ENCODE data around the gene SUFU. TPM values are rescaled to one million over a fixed set of nuclear protein-coding genes. Genes with fewer than 3 reads are reported as not detected.

SUFU gene
- total RNA-seq, 4 donors from 2014 or later, result 2.3 to 5.4 (median 4.4) TPM

GRCh38 chr10:102643336-102644065, 139.7 kb downstream of the SUFU start:
- TF ChIP-seq POLR2A (IDR thresholded peaks at IDR 0.05) (peak; percentile 20 to 74), CTCF (IDR thresholded peaks at IDR 0.05) (no peak)
- peak; percentile 70 for DNase-seq
- Histone ChIP-seq H3K4me3 (replicated peaks in 1 of 3) (peak overlapping the region; percentile 78 to 98 (median 84)), H3K36me3 (no peaks in the 10 kb centered on the region), H3K9me3 (no peaks in the 10 kb centered on the region), H3K27ac (peak overlapping the region; percentile 96 to 100 (median 100)), H3K27me3 (no peaks in the 10 kb centered on the region), H3K4me1 (peaks cover 22 to 26% of the 10 kb centered on the region in 2 donors)
- WGBS, 2 donors, result 0 to 1% methylated on average over 48 of the region's 76 CpGs
- intact Hi-C loops (cut with DNase I), result loop anchor here (2.0 kb wide), 1 partner anchor 31 kb away; no protein-coding TSS in a partner anchor

GRCh38 chr10:102644066-102644645, 140.4 kb downstream of the SUFU start, which contains the start of gene TRIM8:
Gene TRIM8, plus strand, starts transcription at chr10:102644479. Its CDS starts 139 bp downstream, at chr10:102644618.
- no peaks in the 10 kb centered on the region for H3K27me3 ChIP-seq
- intact Hi-C loops (cut with DNase I), result loop anchor here (2.0 kb wide), 1 partner anchor 31 kb away; no protein-coding TSS in a partner anchor
- peak within 1 kb of the TSS; percentile 78 to 98 (median 84) for H3K4me3 ChIP-seq (replicated peaks in 1 of 3)
- peaks cover 28 to 32% of the 10 kb centered on the region in 2 donors for H3K4me1 ChIP-seq
- H3K36me3 ChIP-seq, result no peaks in the 10 kb centered on the region
- TF ChIP-seq POLR2A (IDR thresholded peaks at IDR 0.05) (peak in 1 of 2 donors; percentile 6), CTCF (IDR thresholded peaks at IDR 0.05) (no peak)
- 2% methylated on average over 21 of the region's 80 CpGs; no CpG with 5 or more reads in 1 of the 2 donors for WGBS, 2 donors
- peak; percentile 64 to 70 for DNase-seq
- no peaks in the 10 kb centered on the region for H3K9me3 ChIP-seq
- H3K27ac ChIP-seq, result peak within 1 kb of the TSS; percentile 96 to 100 (median 100)

GRCh38 chr10:102644646-102645387, 141.0 kb downstream of the SUFU start:
- Histone ChIP-seq H3K27ac (peak overlapping the region; percentile 96 to 100 (median 100)), H3K4me3 (replicated peaks in 1 of 3) (peak overlapping the region; percentile 59 to 84 (median 78)), H3K36me3 (no peaks in the 10 kb centered on the region), H3K4me1 (peaks cover 35 to 39% of the 10 kb centered on the region in 2 donors), H3K9me3 (no peaks in the 10 kb centered on the region), H3K27me3 (no peaks in the 10 kb centered on the region)
- peak; percentile 16 to 72 (median 61) for TF ChIP-seq CTCF (IDR thresholded peaks at IDR 0.05)
- peak in 1 of 2 donors; percentile 58 for TF ChIP-seq POLR2A (IDR thresholded peaks at IDR 0.05)
- intact Hi-C loops (cut with DNase I), result loop anchor here (2.0 kb wide), 1 partner anchor 30 kb away; no protein-coding TSS in a partner anchor
- peak; percentile 87 to 90 for DNase-seq
- WGBS, 2 donors, result 0 to 1% methylated on average over 12 to 32 of the region's 62 CpGs

GRCh38 chr10:102645388-102645740, 141.6 kb downstream of the SUFU start:
- no peaks in the 10 kb centered on the region for H3K36me3 ChIP-seq
- TF ChIP-seq POLR2A (IDR thresholded peaks at IDR 0.05) (peak in 1 of 2 donors; percentile 4), CTCF (IDR thresholded peaks at IDR 0.05) (no peak)
- 0% methylated on average over 3 to 10 of the region's 12 CpGs for WGBS, 2 donors
- peaks cover 40 to 44% of the 10 kb centered on the region in 2 donors for H3K4me1 ChIP-seq
- peak overlapping the region; percentile 59 to 84 (median 78) for H3K4me3 ChIP-seq (replicated peaks in 1 of 3)
- no peaks in the 10 kb centered on the region for H3K9me3 ChIP-seq
- H3K27ac ChIP-seq, result peak overlapping the region; percentile 96 to 100 (median 100)
- intact Hi-C loops (cut with DNase I), result loop anchor here (2.0 kb wide), 1 partner anchor 29 kb away; no protein-coding TSS in a partner anchor
- DNase-seq, result peak; percentile 77 to 79
- H3K27me3 ChIP-seq, result no peaks in the 10 kb centered on the region
